GM13976 (cell line): ENCODE results near the gene VRTN.

ENCODE experiments used
- DNase-seq: peaks from one replicate; pipeline ENCODE4 v3.0.0; 2012; ENCODE audit warnings: low spot score
- CTCF ChIP-seq: IDR thresholded peaks from 2 replicates; pipeline ENCODE4 v1.5.1; 2012; ENCODE audit warnings: borderline replicate concordance, mild to moderate bottlenecking; ENCODE audit not compliant: insufficient read depth; ENCODE audit errors: extremely low read depth, missing control alignments, control extremely low read depth
- in situ Hi-C: fragments of 300-500 bp; cut with MboI; formaldehyde crosslinking; loops from one replicate; pipeline ENCODE4 v1.12.0; 2022; ENCODE audit warnings: low sequenced_read_pairs, mixed read lengths, inconsistent platforms; ENCODE audit not compliant: unreplicated experiment

Gene VRTN

GRCh38 chr14:74408870-74409269 lies 60.6 kb downstream of the VRTN start:
- in situ Hi-C loops, result no loop called here
- no peak for TF ChIP-seq CTCF
- DNase-seq, result no peak

DNA sequence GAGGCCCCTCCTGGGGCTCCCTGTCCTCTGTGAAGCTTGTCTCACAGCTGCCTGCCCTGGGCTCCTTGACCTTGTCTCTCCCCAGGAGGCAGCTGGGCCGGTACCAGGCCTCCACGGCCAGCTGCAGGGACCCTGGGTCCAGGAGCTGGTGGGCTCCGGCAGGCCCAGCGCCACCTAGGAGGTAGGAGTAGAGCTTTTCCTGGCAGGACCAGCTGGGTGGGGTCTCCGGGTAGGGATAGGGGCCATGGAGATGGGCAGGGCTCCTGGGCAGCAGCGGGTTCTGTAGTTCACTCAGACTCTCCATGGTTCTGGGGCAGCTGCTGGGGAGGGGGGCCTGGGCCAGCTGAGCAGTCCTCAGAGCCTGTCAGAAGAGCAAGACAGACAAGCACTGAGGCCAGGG lies 61.2 kb downstream of the VRTN start:
- in situ Hi-C loops, result no loop called here
- no peak for DNase-seq
- no peak for TF ChIP-seq CTCF
